A549 (cell line): ENCODE data around the gene BACH1.
"Not testable (repeated sequence)": the region's sequence is repeated elsewhere in the genome, so short reads cannot be mapped to it uniquely, and the experiment has no call there.

ENCODE experiments used
- HDAC2 ChIP-seq: fragments of 200-600 bp; sonication (generic); IDR thresholded peaks from 2 replicates; pipeline ENCODE4 v1.6.1; 2016
- KDM1A ChIP-seq: fragments of 200-600 bp; sonication (generic); IDR thresholded peaks from 2 replicates; pipeline ENCODE4 v1.6.1; 2016; ENCODE audit warnings: low read depth, mild to moderate bottlenecking
- MAZ ChIP-seq: fragments of 150-350 bp; IDR thresholded peaks from 2 replicates; pipeline ENCODE4 v1.6.1; 2014; ENCODE audit warnings: antibody characterized with exemption, low read depth, low read length, borderline replicate concordance
- POLR2A ChIP-seq: IDR thresholded peaks from 2 replicates; pipeline ENCODE4 v1.6.1; 2012; ENCODE audit warnings: mild to moderate bottlenecking, low read length
- POLR2AphosphoS2 ChIP-seq: conservative IDR thresholded peaks from 2 replicates; pipeline ENCODE4 v1.6.1; 2012; ENCODE audit warnings: low read length, improper control_type of control experiment, inconsistent platforms
- RARB ChIP-seq: fragments of 250-450 bp; sonication (Bioruptor Pico); IDR thresholded peaks from 2 replicates; pipeline ENCODE4 v1.8.0; 2021; ENCODE audit warnings: mild to moderate bottlenecking, moderate library complexity
- SREBF2 ChIP-seq: fragments of 450-650 bp; IDR thresholded peaks from 2 replicates; pipeline ENCODE4 v1.6.1; 2014; ENCODE audit warnings: mild to moderate bottlenecking, moderate library complexity
- TP53 ChIP-seq: fragments of 250-450 bp; sonication (Bioruptor Pico); IDR thresholded peaks from 2 replicates; pipeline ENCODE4 v1.5.0; 2021; ENCODE audit warnings: mild to moderate bottlenecking, moderate library complexity
- TF ChIP-seq, protein P1 (sequence below): fragments of >200 bp; sonication (Bioruptor Twin); formaldehyde crosslinking; IDR thresholded peaks from 3 replicates; pipeline ENCODE4 v1.5.1; 2016
- TF ChIP-seq, protein P2 (sequence below): IDR thresholded peaks from 2 replicates; pipeline ENCODE4 v1.6.1; 2012

DNA sequence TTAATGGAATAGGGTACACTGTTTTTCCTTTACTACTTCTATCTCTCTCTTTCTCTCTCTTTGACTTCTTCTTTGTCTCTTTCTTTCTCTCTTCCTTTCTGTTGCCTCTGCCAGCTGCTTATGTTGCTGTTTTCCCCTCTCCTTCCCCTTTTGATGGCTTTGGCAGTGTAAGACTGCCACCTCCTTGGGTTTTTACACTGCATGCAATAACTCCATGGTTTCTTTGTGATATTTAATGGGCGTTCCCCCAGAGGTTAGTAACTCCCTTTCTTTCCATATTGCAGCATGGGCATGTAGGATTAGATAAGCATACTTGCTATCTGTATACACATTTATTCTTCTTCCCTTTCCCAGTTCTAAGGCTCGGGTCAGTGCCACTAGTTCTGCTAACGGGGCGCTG is 58.1 kb downstream of the BACH1 start:
- TF ChIP-seq RARB (CRISPR knock-in tag); POLR2A; MAZ; POLR2AphosphoS2; KDM1A; HDAC2; SREBF2; TP53 (CRISPR knock-in tag): not testable (repeated sequence)
- TF ChIP-seq, protein P1, sequence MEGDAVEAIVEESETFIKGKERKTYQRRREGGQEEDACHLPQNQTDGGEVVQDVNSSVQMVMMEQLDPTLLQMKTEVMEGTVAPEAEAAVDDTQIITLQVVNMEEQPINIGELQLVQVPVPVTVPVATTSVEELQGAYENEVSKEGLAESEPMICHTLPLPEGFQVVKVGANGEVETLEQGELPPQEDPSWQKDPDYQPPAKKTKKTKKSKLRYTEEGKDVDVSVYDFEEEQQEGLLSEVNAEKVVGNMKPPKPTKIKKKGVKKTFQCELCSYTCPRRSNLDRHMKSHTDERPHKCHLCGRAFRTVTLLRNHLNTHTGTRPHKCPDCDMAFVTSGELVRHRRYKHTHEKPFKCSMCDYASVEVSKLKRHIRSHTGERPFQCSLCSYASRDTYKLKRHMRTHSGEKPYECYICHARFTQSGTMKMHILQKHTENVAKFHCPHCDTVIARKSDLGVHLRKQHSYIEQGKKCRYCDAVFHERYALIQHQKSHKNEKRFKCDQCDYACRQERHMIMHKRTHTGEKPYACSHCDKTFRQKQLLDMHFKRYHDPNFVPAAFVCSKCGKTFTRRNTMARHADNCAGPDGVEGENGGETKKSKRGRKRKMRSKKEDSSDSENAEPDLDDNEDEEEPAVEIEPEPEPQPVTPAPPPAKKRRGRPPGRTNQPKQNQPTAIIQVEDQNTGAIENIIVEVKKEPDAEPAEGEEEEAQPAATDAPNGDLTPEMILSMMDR, result not testable (repeated sequence)
- TF ChIP-seq, protein P2, sequence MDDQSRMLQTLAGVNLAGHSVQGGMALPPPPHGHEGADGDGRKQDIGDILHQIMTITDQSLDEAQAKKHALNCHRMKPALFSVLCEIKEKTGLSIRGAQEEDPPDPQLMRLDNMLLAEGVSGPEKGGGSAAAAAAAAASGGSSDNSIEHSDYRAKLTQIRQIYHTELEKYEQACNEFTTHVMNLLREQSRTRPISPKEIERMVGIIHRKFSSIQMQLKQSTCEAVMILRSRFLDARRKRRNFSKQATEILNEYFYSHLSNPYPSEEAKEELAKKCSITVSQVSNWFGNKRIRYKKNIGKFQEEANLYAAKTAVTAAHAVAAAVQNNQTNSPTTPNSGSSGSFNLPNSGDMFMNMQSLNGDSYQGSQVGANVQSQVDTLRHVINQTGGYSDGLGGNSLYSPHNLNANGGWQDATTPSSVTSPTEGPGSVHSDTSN, result not testable (repeated sequence)
